Renal cortex interstitium (tissue), 11 donors: ENCODE results near the gene INSRR. TPM values are rescaled to one million over a fixed set of nuclear protein-coding genes. Genes with fewer than 3 reads are reported as not detected.
A peak's percentile ranks its signal among the peaks of the same experiment; 100 is the strongest.

Experiments used
- DNase-seq, 11 donors: peaks; one replicate each; pipeline ENCODE4 v3.0.0-alpha.2; 2013; ENCODE audit warnings: low read depth in 9 of 11, low spot score in 4 of 11; ENCODE audit errors: extremely low read depth in 1 of 11
- polyA plus RNA-seq, 3 donors: library from polyadenylated mRNA; unstranded; fragments of 120-200 nt; gene quantifications; one replicate each; pipeline ENCODE4 v1.2.1, GENCODE V29; 2013; ENCODE audit not compliant: insufficient read length in 3 of 3

Gene INSRR
- polyA plus RNA-seq, 3 donors: 1.1 to 2.6 (median 1.6) TPM

GRCh38 chr1:156841295-156841855 is 17.5 kb downstream of the INSRR start:
- no peak for DNase-seq

- no peak for DNase-seq
These were observed 18.0 kb downstream of the INSRR start for GRCh38 chr1:156840898-156841279.

- DNase-seq: no peak
These were observed 18.6 kb downstream of the INSRR start for GRCh38 chr1:156840186-156840897.

- DNase-seq: no peak
These were observed 19.3 kb downstream of the INSRR start for GRCh38 chr1:156839426-156840109.

GRCh38 chr1:156838972-156839371 is 19.9 kb downstream of the INSRR start:
- no peak for DNase-seq

GRCh38 chr1:156836892-156837291 is 22.0 kb downstream of the INSRR start:
- no peak for DNase-seq

- no peak for DNase-seq
These were observed 22.8 kb downstream of the INSRR start for GRCh38 chr1:156836041-156836654.

GRCh38 chr1:156834322-156834721 is 24.6 kb downstream of the INSRR start:
- no peak for DNase-seq

- DNase-seq: no peak
These were observed 25.3 kb downstream of the INSRR start for GRCh38 chr1:156833603-156834002.

GRCh38 chr1:156832434-156832833 is 26.5 kb downstream of the INSRR start:
- no peak for DNase-seq

GRCh38 chr1:156828400-156829124 is 30.4 kb downstream of the INSRR start:
- no peak for DNase-seq

GRCh38 chr1:156826630-156827029 is 32.3 kb downstream of the INSRR start:
- no peak for DNase-seq

- no peak for DNase-seq
These were observed 35.6 kb downstream of the INSRR start for GRCh38 chr1:156823210-156823790.

- DNase-seq: no peak
These were observed 36.2 kb downstream of the INSRR start for GRCh38 chr1:156822680-156823079.

- no peak for DNase-seq
These were observed 37.1 kb downstream of the INSRR start for GRCh38 chr1:156821801-156822200.

GRCh38 chr1:156816561-156817328 is 42.2 kb downstream of the INSRR start, which contains the start of gene SH2D2A:
TSS of gene SH2D2A (minus strand) at chr1:156816848. CDS start at chr1:156816708, 140 bp downstream.
- no peak for DNase-seq

- no peak for DNase-seq
These were observed 42.9 kb downstream of the INSRR start for GRCh38 chr1:156815961-156816422.

GRCh38 chr1:156815307-156815826 is 43.5 kb downstream of the INSRR start:
- peak in 10 of 11 donors; percentile 58 to 86 (median 72) for DNase-seq
